Neural crest cell (in vitro differentiated cells): Measurements from ENCODE around the gene P2RX1. TPM values are rescaled to one million over a fixed set of nuclear protein-coding genes. Genes with fewer than 3 reads are reported as not detected.
A peak's percentile ranks its signal among the peaks of the same experiment; 100 is the strongest.

Experiments used
- DNase-seq: peaks from one replicate; pipeline ENCODE4 v3.0.0; 2021; ENCODE audit warnings: low read depth, mixed read lengths, low spot score
- H3K27ac Mint-ChIP-seq: one replicate; pipeline ENCODE4 v1.8.0; 2021; ENCODE audit warnings: mild to moderate bottlenecking, mixed read lengths; ENCODE audit not compliant: unreplicated experiment
- H3K27me3 Mint-ChIP-seq: 2 replicates; pipeline ENCODE4 v1.8.0; 2021; ENCODE audit warnings: low read depth, mild to moderate bottlenecking, mixed read lengths
- H3K36me3 Mint-ChIP-seq: 2 replicates; pipeline ENCODE4 v1.8.0; 2021; ENCODE audit warnings: low read depth, mild to moderate bottlenecking, mixed read lengths
- H3K4me1 Mint-ChIP-seq: 2 replicates; pipeline ENCODE4 v1.8.0; 2021; ENCODE audit warnings: mixed read lengths
- H3K4me3 Mint-ChIP-seq: one replicate; pipeline ENCODE4 v1.8.0; 2021; ENCODE audit warnings: mild to moderate bottlenecking, mixed read lengths
- H3K9me3 Mint-ChIP-seq: 2 replicates; pipeline ENCODE4 v1.8.0; 2021; ENCODE audit warnings: mixed read lengths
- CTCF ChIP-seq: fragments of 200-600 bp; sonication (generic); conservative IDR thresholded peaks from 2 replicates; pipeline ENCODE4 v1.5.0; 2021; ENCODE audit warnings: antibody characterized with exemption, mild to moderate bottlenecking
- total RNA-seq: library from RNA; stranded (reverse); gene quantifications from 2 replicates; pipeline ENCODE4 v1.2.1, GENCODE V29; 2021

Gene P2RX1
- total RNA-seq, 1 donor from 2014 or later: not detected

GRCh38 chr17:3890878-3891219 lies 25.4 kb downstream of the P2RX1 start:
- Mint-ChIP-seq H3K4me3 (peak overlapping the region; percentile 87), H3K27me3 (peaks cover 25% of the 10 kb centered on the region), H3K36me3 (no peaks in the 10 kb centered on the region), H3K27ac (peak overlapping the region; percentile 71), H3K4me1 (peaks cover 26% of the 10 kb centered on the region), H3K9me3 (no peaks in the 10 kb centered on the region)
- DNase-seq: no peak
- no peak for TF ChIP-seq CTCF

GRCh38 chr17:3890082-3890877 lies 26.0 kb downstream of the P2RX1 start:
- no peak for DNase-seq
- H3K4me3 Mint-ChIP-seq: peak overlapping the region; percentile 87

GRCh38 chr17:3889325-3890012 lies 26.8 kb downstream of the P2RX1 start:
- peaks cover 25% of the 10 kb centered on the region for H3K27me3 Mint-ChIP-seq
- TF ChIP-seq CTCF: no peak
- no peak overlapping the region for H3K4me3 Mint-ChIP-seq
- DNase-seq: no peak
- H3K36me3 Mint-ChIP-seq: no peaks in the 10 kb centered on the region
- no peak overlapping the region for H3K27ac Mint-ChIP-seq
- H3K9me3 Mint-ChIP-seq: no peaks in the 10 kb centered on the region
- peaks cover 26% of the 10 kb centered on the region for H3K4me1 Mint-ChIP-seq

More at GRCh38 chr17:3890082-3890877, 26.0 kb downstream of the P2RX1 start:
- Mint-ChIP-seq H3K9me3 (no peaks in the 10 kb centered on the region), H3K27me3 (peaks cover 25% of the 10 kb centered on the region), H3K27ac (peak overlapping the region; percentile 71), H3K4me1 (peaks cover 26% of the 10 kb centered on the region), H3K36me3 (no peaks in the 10 kb centered on the region)
- no peak for TF ChIP-seq CTCF

- H3K27ac Mint-ChIP-seq: no peak overlapping the region
- no peaks in the 10 kb centered on the region for H3K36me3 Mint-ChIP-seq
- TF ChIP-seq CTCF: no peak
- no peaks in the 10 kb centered on the region for H3K9me3 Mint-ChIP-seq
- peaks cover 23% of the 10 kb centered on the region for H3K27me3 Mint-ChIP-seq
- H3K4me3 Mint-ChIP-seq: peak overlapping the region; percentile 31
- no peak for DNase-seq
- H3K4me1 Mint-ChIP-seq: peaks cover 18% of the 10 kb centered on the region
Observed at GRCh38 chr17:3888343-3889171, 27.7 kb downstream of the P2RX1 start.

- no peaks in the 10 kb centered on the region for H3K36me3 Mint-ChIP-seq
- peaks cover 22% of the 10 kb centered on the region for H3K27me3 Mint-ChIP-seq
- H3K27ac Mint-ChIP-seq: no peak overlapping the region
- no peak overlapping the region for H3K4me3 Mint-ChIP-seq
- no peak for DNase-seq
- H3K4me1 Mint-ChIP-seq: peaks cover 15% of the 10 kb centered on the region
- no peaks in the 10 kb centered on the region for H3K9me3 Mint-ChIP-seq
- no peak for TF ChIP-seq CTCF
Observed at GRCh38 chr17:3887804-3888203, 28.5 kb downstream of the P2RX1 start.
